ENCODE measurements around the gene CAPN5. TPM values are rescaled to one million over a fixed set of nuclear protein-coding genes. Genes with fewer than 3 reads are reported as not detected.

CAPN5 gene
- total RNA-seq, 1 donor from 2014 or later, result 7.9 TPM

DNA sequence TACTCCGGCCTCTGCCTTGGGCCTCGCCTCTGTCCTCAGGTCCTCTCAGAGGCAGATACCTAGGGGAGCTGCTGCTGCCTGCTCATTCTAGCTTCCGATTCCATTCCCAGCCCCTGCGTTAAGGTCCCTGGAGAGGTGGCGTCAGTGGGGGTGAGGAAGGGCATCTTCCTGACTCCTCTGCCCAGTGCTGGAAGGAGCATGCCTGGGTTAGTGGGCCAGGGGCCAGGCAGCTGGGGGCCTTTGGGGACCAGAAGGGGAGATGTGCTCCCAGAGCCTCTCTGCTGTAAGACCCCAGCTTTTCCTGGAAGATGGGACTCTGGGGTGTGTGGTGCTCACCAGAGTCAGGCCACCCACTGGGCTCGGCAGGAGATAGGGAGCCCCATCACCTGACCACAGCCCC lies 57.7 kb downstream of the CAPN5 start:
- H3K36me3 ChIP-seq, result peaks cover 12 to 26% of the 10 kb centered on the region in 2 donors
- H3K9me3 ChIP-seq, result no peaks in the 10 kb centered on the region
- TF ChIP-seq, protein P1, sequence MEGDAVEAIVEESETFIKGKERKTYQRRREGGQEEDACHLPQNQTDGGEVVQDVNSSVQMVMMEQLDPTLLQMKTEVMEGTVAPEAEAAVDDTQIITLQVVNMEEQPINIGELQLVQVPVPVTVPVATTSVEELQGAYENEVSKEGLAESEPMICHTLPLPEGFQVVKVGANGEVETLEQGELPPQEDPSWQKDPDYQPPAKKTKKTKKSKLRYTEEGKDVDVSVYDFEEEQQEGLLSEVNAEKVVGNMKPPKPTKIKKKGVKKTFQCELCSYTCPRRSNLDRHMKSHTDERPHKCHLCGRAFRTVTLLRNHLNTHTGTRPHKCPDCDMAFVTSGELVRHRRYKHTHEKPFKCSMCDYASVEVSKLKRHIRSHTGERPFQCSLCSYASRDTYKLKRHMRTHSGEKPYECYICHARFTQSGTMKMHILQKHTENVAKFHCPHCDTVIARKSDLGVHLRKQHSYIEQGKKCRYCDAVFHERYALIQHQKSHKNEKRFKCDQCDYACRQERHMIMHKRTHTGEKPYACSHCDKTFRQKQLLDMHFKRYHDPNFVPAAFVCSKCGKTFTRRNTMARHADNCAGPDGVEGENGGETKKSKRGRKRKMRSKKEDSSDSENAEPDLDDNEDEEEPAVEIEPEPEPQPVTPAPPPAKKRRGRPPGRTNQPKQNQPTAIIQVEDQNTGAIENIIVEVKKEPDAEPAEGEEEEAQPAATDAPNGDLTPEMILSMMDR (IDR thresholded peaks at IDR 0.05), result no peak
- no peak overlapping the region for H3K27ac ChIP-seq
- intact Hi-C loops (cut with DNase I), result no loop called here
- H3K4me1 ChIP-seq, result peaks cover 11 to 14% of the 10 kb centered on the region in 2 donors
- DNase-seq (ENCODE audit: low spot score in 2 of 2), result no peak
- H3K27me3 ChIP-seq, result no peaks in the 10 kb centered on the region
- H3K4me3 ChIP-seq, result no peak overlapping the region

DNA sequence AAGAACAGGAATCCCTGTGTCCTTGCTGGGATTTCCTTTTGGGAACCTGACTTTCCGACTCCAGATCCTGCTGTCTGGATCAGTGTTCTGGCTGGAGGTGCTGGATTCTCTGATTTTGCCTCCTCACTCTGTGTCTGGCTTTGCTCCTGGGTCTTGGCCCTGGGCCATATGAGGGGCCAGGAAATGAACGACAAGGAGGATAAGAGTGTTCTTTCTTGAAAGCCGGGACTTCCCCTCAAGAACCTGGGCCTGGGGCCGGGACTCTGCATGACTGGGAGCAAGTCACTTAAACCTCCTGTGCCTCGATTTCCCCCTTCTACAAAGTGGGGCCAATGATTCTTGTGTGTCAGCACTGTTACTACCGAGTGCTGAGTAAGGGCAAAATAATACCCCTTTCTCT lies 58.4 kb downstream of the CAPN5 start:
- H3K27ac ChIP-seq, result no peak overlapping the region
- H3K4me1 ChIP-seq, result peaks cover 11 to 14% of the 10 kb centered on the region in 2 donors
- H3K36me3 ChIP-seq, result peaks cover 12 to 21% of the 10 kb centered on the region in 2 donors
- H3K4me3 ChIP-seq, result no peak overlapping the region
- no peaks in the 10 kb centered on the region for H3K27me3 ChIP-seq
- intact Hi-C loops (cut with DNase I), result no loop called here
- DNase-seq (ENCODE audit: low spot score in 2 of 2), result no peak
- TF ChIP-seq, protein P1 (IDR thresholded peaks at IDR 0.05), result no peak
- H3K9me3 ChIP-seq, result no peaks in the 10 kb centered on the region

DNA sequence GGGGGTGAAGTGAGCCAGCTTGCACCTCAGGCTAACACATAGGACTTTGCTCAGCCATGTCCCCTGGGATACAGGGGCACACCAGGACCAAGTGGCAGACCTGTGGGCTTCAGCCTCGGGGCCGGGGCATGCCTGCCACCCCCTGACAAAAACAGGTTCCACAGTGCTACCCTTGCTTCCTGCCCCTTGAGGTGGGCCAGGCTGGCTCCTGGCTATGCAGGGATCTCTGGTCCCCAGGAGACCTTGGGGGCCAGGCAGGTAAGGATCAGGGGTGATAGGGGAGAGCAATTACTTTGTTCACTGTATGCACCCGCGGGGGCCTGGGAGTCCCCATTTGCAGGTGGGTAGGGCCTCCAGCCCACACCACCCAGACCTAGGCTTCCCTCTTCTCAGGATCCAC lies 58.9 kb downstream of the CAPN5 start:
- DNase-seq (ENCODE audit: low spot score in 2 of 2), result no peak
- intact Hi-C loops (cut with DNase I), result loop anchor here (2.0 kb wide), 1 partner anchor 423 kb away; no protein-coding TSS in a partner anchor
- TF ChIP-seq, protein P1 (IDR thresholded peaks at IDR 0.05), result no peak
- Histone ChIP-seq H3K9me3 (no peaks in the 10 kb centered on the region), H3K27me3 (no peaks in the 10 kb centered on the region), H3K4me1 (peaks cover 11 to 14% of the 10 kb centered on the region in 2 donors), H3K4me3 (no peak overlapping the region), H3K36me3 (peaks cover 8 to 17% of the 10 kb centered on the region in 2 donors), H3K27ac (no peak overlapping the region)

DNA sequence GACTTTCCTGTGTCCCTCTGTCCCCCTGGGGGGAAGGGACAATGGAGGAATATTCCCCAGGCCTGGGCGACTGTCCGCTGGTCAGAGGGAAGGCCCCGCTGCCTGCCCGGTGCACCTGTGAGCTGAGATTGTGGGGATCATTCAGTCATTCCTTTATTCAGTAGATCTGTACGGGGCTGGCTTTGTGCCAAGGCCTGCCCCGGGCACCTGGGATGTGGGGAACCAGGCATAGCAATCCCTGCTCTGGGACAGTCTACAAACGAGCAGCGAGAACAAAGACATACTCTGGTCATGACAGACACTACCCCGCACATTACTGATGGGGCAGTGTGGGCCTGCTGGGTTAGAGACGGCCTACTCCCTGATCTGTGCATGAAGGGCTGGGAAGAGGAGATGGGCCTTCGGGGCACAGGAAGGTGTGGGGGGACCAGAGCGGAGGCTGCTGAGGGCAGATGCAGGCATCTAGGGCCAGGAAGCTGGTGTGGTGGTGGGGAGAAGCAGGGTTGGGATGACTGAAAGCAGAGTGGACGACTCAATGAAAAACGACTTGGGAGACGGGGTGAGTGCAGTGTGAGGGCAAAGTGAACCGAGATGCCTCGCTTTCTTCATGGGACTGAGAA lies 59.5 kb downstream of the CAPN5 start:
- Histone ChIP-seq H3K36me3 (peaks cover 5 to 11% of the 10 kb centered on the region in 2 donors), H3K27me3 (no peaks in the 10 kb centered on the region), H3K4me3 (no peak overlapping the region), H3K27ac (no peak overlapping the region), H3K9me3 (no peaks in the 10 kb centered on the region), H3K4me1 (peaks cover 11 to 18% of the 10 kb centered on the region in 2 donors)
- TF ChIP-seq, protein P1 (IDR thresholded peaks at IDR 0.05), result no peak
- DNase-seq (ENCODE audit: low spot score in 2 of 2), result no peak
- intact Hi-C loops (cut with DNase I), result loop anchor here (2.0 kb wide), 1 partner anchor 423 kb away; no protein-coding TSS in a partner anchor

DNA sequence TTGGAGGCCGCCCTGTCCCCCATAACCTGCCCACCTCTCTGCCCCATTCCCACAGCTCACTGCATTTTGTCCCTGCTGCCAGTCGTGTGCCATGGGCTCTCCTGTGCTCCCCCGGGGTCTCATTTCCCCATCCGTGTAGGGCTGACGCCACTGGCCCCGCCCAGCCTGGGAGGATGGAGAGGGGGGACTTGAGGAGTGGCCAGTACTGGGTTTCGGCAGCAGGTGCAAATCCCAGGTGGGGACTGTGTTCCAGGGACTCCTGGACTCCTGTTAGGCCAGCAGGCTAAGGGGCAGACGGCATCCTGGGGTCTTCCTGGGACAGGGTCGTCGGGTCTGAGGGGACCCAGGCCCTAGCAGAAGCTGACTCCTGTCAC lies 60.1 kb downstream of the CAPN5 start:
- TF ChIP-seq, protein P1 (IDR thresholded peaks at IDR 0.05), result no peak
- no peak overlapping the region for H3K27ac ChIP-seq
- H3K36me3 ChIP-seq, result peaks cover 0 to 7% of the 10 kb centered on the region in 2 donors
- DNase-seq (ENCODE audit: low spot score in 2 of 2), result no peak
- H3K9me3 ChIP-seq, result no peaks in the 10 kb centered on the region
- intact Hi-C loops (cut with DNase I), result loop anchor here (1.0 to 2.0 kb wide), 2 partner anchors 61 to 422 kb away; no protein-coding TSS in a partner anchor
- no peaks in the 10 kb centered on the region for H3K27me3 ChIP-seq
- peak overlapping the region; percentile 48 to 71 for H3K4me3 ChIP-seq
- peaks cover 11 to 20% of the 10 kb centered on the region in 2 donors for H3K4me1 ChIP-seq

All from ascending aorta (tissue), 2 donors.